Measurements from ENCODE around the gene MACROD2.
"Not testable (repeated sequence)": the region's sequence is repeated elsewhere in the genome, so short reads cannot be mapped to it uniquely, and the experiment has no call there.

MACROD2 gene

GRCh38 chr20:13995086-13995665, at the start of gene MACROD2:
Gene MACROD2 (plus strand): TSS chr20:13995516.
- peak; percentile 97 for DNase-seq (ENCODE audit: low spot score)

GRCh38 chr20:13947719-13948118, 47.6 kb upstream of the MACROD2 start:
- DNase-seq (ENCODE audit: low spot score) = no peak

GRCh38 chr20:13953227-13953626, 42.1 kb upstream of the MACROD2 start:
- peak; percentile 12 for DNase-seq (ENCODE audit: low spot score)

- no peak for DNase-seq (ENCODE audit: low spot score)
Observed at GRCh38 chr20:13960119-13960518, 35.2 kb upstream of the MACROD2 start.

GRCh38 chr20:13960525-13960924, 34.8 kb upstream of the MACROD2 start:
- DNase-seq (ENCODE audit: low spot score) = no peak

- DNase-seq (ENCODE audit: low spot score) = no peak
Observed at GRCh38 chr20:13984211-13984610, 11.1 kb upstream of the MACROD2 start.

- peak; percentile 79 for DNase-seq (ENCODE audit: low spot score)
Observed at GRCh38 chr20:13990465-13990864, 4.9 kb upstream of the MACROD2 start, which contains the start of gene SEL1L2. Gene SEL1L2 (minus strand): TSS chr20:13990614. CDS start chr20:13990534, 80 bp downstream.

- DNase-seq (ENCODE audit: low spot score) = no peak
Observed at GRCh38 chr20:13991311-13991710, 4.0 kb upstream of the MACROD2 start.

GRCh38 chr20:13991955-13992354, 3.4 kb upstream of the MACROD2 start:
- DNase-seq (ENCODE audit: low spot score) = not testable (repeated sequence)

GRCh38 chr20:13995841-13996240, 525 bp downstream of the MACROD2 start:
- peak; percentile 66 for DNase-seq (ENCODE audit: low spot score)

GRCh38 chr20:13996265-13996664, 949 bp downstream of the MACROD2 start:
- no peak for DNase-seq (ENCODE audit: low spot score)

GRCh38 chr20:14000917-14001316, 5.6 kb downstream of the MACROD2 start:
- no peak for DNase-seq (ENCODE audit: low spot score)

GRCh38 chr20:14005996-14006395, 10.7 kb downstream of the MACROD2 start:
- DNase-seq (ENCODE audit: low spot score) = no peak

- DNase-seq (ENCODE audit: low spot score) = no peak
Observed at GRCh38 chr20:14009208-14009607, 13.9 kb downstream of the MACROD2 start.

GRCh38 chr20:14012671-14013070, 17.4 kb downstream of the MACROD2 start:
- no peak for DNase-seq (ENCODE audit: low spot score)

GRCh38 chr20:14030991-14031390, 35.7 kb downstream of the MACROD2 start:
- DNase-seq (ENCODE audit: low spot score) = no peak

- no peak for DNase-seq (ENCODE audit: low spot score)
Observed at GRCh38 chr20:14033310-14033709, 38.0 kb downstream of the MACROD2 start.

GRCh38 chr20:14036567-14036966, 41.3 kb downstream of the MACROD2 start:
- DNase-seq (ENCODE audit: low spot score) = no peak

- not testable (repeated sequence) for DNase-seq (ENCODE audit: low spot score)
Observed at GRCh38 chr20:14044712-14045276, 49.5 kb downstream of the MACROD2 start.

GRCh38 chr20:14046534-14046933, 51.2 kb downstream of the MACROD2 start:
- DNase-seq (ENCODE audit: low spot score) = no peak

- DNase-seq (ENCODE audit: low spot score) = no peak
Observed at GRCh38 chr20:14049111-14049510, 53.8 kb downstream of the MACROD2 start.

GRCh38 chr20:14051454-14051853, 56.1 kb downstream of the MACROD2 start:
- DNase-seq (ENCODE audit: low spot score) = no peak

GRCh38 chr20:14055127-14055742, 59.9 kb downstream of the MACROD2 start:
- peak; percentile 37 for DNase-seq (ENCODE audit: low spot score)

- DNase-seq (ENCODE audit: low spot score) = no peak
Observed at GRCh38 chr20:14062171-14062570, 66.9 kb downstream of the MACROD2 start.
